ENCODE data around the gene RAVER1.

- no peak for TF ChIP-seq CTCF (conservative IDR thresholded peaks at IDR 0.05 in 1 of 2, IDR thresholded peaks at IDR 0.05 in 1 of 2; ENCODE audit: low read depth in 1 of 2, low read length in 2 of 2)
- no peak for TF ChIP-seq EZH2 (IDR thresholded peaks at IDR 0.05; ENCODE audit: low read length, missing control alignments)
These were observed 61.7 kb downstream of the RAVER1 start for GRCh38 chr19:10271543-10272086.
